Measurements from ENCODE around the gene MIEN1.
"Not testable (repeated sequence)": the region's sequence is repeated elsewhere in the genome, so short reads cannot be mapped to it uniquely, and the experiment has no call there.

MIEN1 gene

DNA sequence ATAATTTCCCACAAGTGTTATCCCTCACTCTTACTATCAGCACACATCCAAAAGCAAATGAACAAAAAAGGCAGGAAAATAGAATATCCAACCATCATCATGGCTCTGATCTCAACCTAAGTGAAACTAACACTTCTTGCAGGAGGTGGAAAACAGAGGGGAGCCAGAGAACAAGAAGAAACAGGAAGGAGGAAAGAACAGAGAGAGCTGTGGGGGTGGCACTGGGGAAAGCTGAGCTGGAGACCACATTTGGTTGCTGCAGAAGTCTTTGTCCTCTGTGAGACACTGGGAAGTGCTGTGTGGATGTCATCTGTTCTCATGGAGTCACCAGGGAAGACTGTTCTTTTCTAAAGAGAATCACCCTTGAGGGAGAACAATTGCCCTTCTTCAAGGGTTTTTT lies 42.1 kb upstream of the MIEN1 start:
- peak overlapping the region; percentile 21 for H3K4me3 ChIP-seq (ENCODE audit: low read depth, low read length)
- TF ChIP-seq, protein P1, sequence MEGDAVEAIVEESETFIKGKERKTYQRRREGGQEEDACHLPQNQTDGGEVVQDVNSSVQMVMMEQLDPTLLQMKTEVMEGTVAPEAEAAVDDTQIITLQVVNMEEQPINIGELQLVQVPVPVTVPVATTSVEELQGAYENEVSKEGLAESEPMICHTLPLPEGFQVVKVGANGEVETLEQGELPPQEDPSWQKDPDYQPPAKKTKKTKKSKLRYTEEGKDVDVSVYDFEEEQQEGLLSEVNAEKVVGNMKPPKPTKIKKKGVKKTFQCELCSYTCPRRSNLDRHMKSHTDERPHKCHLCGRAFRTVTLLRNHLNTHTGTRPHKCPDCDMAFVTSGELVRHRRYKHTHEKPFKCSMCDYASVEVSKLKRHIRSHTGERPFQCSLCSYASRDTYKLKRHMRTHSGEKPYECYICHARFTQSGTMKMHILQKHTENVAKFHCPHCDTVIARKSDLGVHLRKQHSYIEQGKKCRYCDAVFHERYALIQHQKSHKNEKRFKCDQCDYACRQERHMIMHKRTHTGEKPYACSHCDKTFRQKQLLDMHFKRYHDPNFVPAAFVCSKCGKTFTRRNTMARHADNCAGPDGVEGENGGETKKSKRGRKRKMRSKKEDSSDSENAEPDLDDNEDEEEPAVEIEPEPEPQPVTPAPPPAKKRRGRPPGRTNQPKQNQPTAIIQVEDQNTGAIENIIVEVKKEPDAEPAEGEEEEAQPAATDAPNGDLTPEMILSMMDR (IDR thresholded peaks at IDR 0.05; ENCODE audit: borderline replicate concordance, insufficient read depth, low read depth, low read length) = no peak

GRCh38 chr17:39769974-39770587 lies 39.7 kb upstream of the MIEN1 start:
- TF ChIP-seq, protein P1 (IDR thresholded peaks at IDR 0.05; ENCODE audit: borderline replicate concordance, insufficient read depth, low read depth, low read length) = no peak
- no peak overlapping the region for H3K4me3 ChIP-seq (ENCODE audit: low read depth, low read length)

DNA sequence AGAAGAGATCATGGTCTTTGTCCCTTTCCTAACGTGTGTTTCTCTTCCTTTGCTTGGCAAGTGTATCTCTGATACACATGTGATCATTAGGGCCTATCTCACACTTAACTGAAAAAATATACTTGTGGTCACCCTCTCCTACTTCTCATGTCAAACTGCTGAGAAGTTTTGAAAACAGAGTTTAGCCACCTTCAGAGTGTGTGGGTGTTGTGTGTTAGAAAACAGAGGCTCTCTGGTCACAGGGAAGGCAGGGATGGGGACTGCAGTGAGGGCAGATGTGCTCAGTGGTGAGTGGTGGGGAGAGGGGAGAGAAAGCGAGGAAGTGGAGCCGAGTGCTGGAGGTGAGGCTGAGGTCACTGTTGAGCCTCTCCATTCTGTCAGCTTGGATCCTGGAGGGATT lies 36.8 kb upstream of the MIEN1 start:
- H3K4me3 ChIP-seq (ENCODE audit: low read depth, low read length) = no peak overlapping the region
- TF ChIP-seq, protein P1 (IDR thresholded peaks at IDR 0.05; ENCODE audit: borderline replicate concordance, insufficient read depth, low read depth, low read length) = no peak

GRCh38 chr17:39765766-39766165 lies 35.4 kb upstream of the MIEN1 start:
- TF ChIP-seq, protein P1 (IDR thresholded peaks at IDR 0.05; ENCODE audit: borderline replicate concordance, insufficient read depth, low read depth, low read length) = no peak
- no peak overlapping the region for H3K4me3 ChIP-seq (ENCODE audit: low read depth, low read length)

GRCh38 chr17:39765175-39765574 lies 34.8 kb upstream of the MIEN1 start:
- no peak overlapping the region for H3K4me3 ChIP-seq (ENCODE audit: low read depth, low read length)
- TF ChIP-seq, protein P1 (IDR thresholded peaks at IDR 0.05; ENCODE audit: borderline replicate concordance, insufficient read depth, low read depth, low read length) = no peak

GRCh38 chr17:39764171-39764570 lies 33.8 kb upstream of the MIEN1 start:
- not testable (repeated sequence) for H3K4me3 ChIP-seq (ENCODE audit: low read depth, low read length)

DNA sequence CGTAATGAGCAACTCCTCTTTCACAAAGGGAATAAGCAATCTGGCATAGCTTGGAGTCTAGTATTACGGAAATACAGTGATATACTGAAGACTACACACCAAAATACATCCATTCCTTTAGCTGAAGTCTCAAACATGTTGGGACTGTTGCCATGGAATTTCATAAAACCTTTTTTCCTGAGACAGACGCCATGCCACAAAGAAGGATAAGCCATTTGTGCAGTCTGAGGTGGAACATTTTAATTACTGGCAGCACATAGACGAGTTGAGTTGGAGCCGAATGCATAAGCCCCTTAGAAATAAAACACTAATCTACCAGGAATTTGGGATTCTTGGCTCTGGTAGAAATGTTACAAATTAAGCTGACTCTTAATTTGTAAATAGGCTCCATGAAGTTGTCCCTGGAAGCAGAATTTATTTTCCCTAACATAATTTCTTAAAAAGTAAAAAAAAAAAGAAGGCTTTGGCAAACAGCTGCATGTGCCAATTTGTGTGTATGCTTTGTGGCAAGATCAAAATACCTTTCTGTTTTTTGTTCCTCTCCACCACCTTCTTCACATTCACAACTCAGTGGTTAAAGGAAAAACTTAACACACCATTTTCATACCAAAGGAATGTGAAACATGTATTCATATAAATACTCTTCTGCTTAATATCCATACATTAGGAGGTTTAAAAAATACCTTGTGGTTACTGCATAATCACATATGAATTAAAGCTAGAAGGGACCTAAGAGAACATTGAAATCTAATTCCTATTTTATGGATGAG lies 32.9 kb upstream of the MIEN1 start:
- no peak overlapping the region for H3K4me3 ChIP-seq (ENCODE audit: low read depth, low read length)
- TF ChIP-seq, protein P1 (IDR thresholded peaks at IDR 0.05; ENCODE audit: borderline replicate concordance, insufficient read depth, low read depth, low read length) = no peak
